ENCODE data around the gene YBX1.

DNA sequence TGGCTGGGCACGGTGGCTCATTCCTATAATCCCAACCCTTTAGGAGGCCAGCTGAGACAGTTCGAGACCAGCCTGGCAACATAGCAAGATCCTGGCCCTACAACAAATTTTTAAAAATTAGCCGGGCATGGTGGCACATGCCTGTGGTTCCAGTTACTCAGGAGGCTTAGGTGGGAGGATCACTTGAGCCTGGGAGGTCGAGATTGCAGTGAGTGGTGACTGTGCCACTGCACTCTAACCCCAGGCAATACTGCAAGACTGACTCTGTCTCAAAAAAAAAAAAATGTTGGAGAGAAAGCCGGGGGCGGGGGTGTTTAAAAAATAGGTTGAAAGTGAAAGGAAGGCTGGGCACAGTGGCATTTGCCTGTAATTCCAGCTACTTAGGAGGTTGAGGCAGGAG lies 41.3 kb downstream of the YBX1 start:
- TF ChIP-seq, protein P1, sequence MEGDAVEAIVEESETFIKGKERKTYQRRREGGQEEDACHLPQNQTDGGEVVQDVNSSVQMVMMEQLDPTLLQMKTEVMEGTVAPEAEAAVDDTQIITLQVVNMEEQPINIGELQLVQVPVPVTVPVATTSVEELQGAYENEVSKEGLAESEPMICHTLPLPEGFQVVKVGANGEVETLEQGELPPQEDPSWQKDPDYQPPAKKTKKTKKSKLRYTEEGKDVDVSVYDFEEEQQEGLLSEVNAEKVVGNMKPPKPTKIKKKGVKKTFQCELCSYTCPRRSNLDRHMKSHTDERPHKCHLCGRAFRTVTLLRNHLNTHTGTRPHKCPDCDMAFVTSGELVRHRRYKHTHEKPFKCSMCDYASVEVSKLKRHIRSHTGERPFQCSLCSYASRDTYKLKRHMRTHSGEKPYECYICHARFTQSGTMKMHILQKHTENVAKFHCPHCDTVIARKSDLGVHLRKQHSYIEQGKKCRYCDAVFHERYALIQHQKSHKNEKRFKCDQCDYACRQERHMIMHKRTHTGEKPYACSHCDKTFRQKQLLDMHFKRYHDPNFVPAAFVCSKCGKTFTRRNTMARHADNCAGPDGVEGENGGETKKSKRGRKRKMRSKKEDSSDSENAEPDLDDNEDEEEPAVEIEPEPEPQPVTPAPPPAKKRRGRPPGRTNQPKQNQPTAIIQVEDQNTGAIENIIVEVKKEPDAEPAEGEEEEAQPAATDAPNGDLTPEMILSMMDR (IDR thresholded peaks at IDR 0.05) = no peak
- TF ChIP-seq POLR2A (IDR thresholded peaks at IDR 0.05) = no peak
